Adrenal gland (tissue), 5 donors: Measurements from ENCODE around the gene COL25A1.

Source experiments
- CTCF ChIP-seq, 6 experiments: fragments of 450-650 bp in 4 of 6; fragments of 200-600 bp in 2 of 6; sonication (generic) in 1 of 6; IDR thresholded peaks; 1 replicate in 5 of 6; 2 replicates in 1 of 6; pipeline versions ENCODE4 v1.5.1 to v1.8.0; 2016 to 2021; ENCODE audit warnings: antibody characterized with exemption in 6 of 6, mild to moderate bottlenecking in 2 of 6, moderate library complexity in 1 of 6
- POLR2A ChIP-seq, 2 donors: fragments of 450-650 bp; IDR thresholded peaks; one replicate each; pipeline ENCODE4 v1.6.1; 2017; ENCODE audit warnings: antibody characterized with exemption in 2 of 2, mild to moderate bottlenecking in 2 of 2, moderate library complexity in 1 of 2
- donor health status: DM: no; HTN: no; CAD: no.

- no peak for TF ChIP-seq CTCF (IDR thresholded peaks at IDR 0.05)
- no peak for TF ChIP-seq POLR2A (IDR thresholded peaks at IDR 0.05)
Observed at GRCh38 chr4:108762559-108763225, 539.8 kb downstream of the COL25A1 start, which contains the start of gene ETNPPL.
